Peyer's patch (tissue), 4 donors: ENCODE data around the gene PPP6R1.

Experiments
- CTCF ChIP-seq, 6 experiments: fragments of 450-650 bp in 4 of 6; fragments of 200-600 bp in 2 of 6; sonication (generic) in 1 of 6; IDR thresholded peaks; one replicate each; pipeline ENCODE4 v1.5.1; 2017 to 2019; ENCODE audit warnings: antibody characterized with exemption in 6 of 6, mild to moderate bottlenecking in 3 of 6, moderate library complexity in 1 of 6
- POLR2A ChIP-seq, 2 donors: fragments of 450-650 bp; IDR thresholded peaks; one replicate each; pipeline ENCODE4 v1.5.1; 2017; ENCODE audit warnings: antibody characterized with exemption in 2 of 2, mild to moderate bottlenecking in 2 of 2, moderate library complexity in 2 of 2

- no peak for TF ChIP-seq CTCF (IDR thresholded peaks at IDR 0.05)
- TF ChIP-seq POLR2A (IDR thresholded peaks at IDR 0.05), result no peak
Observed at GRCh38 chr19:55304279-55304978, 45.6 kb upstream of the PPP6R1 start.
